BJ (cell line): Measurements from ENCODE around the gene UMPS. TPM values are rescaled to one million over a fixed set of nuclear protein-coding genes. Genes with fewer than 3 reads are reported as not detected.
"Not testable (repeated sequence)": the region's sequence is repeated elsewhere in the genome, so short reads cannot be mapped to it uniquely, and the experiment has no call there.

ENCODE experiments used
- CTCF ChIA-PET: fragments of 350-600 bp; formaldehyde crosslinking; extraction: SDS; loops from one replicate; lab custom pipeline; 2021; ENCODE audit warnings: antibody characterized with exemption, inconsistent platforms; lab: Yijun Ruan, JAX
- POLR2A ChIA-PET: fragments of 300-600 bp; sonication (Branson Sonifier 250); formaldehyde crosslinking; extraction: SDS; loops from one replicate; lab custom pipeline; 2021; ENCODE audit warnings: antibody characterized with exemption; lab: Charles Lee
- DNase-seq: peaks from one replicate; pipeline ENCODE4 v3.0.0-alpha.2; 2011; ENCODE audit warnings: low read depth
- H3K27me3 ChIP-seq: 2 replicates; pipeline ENCODE4 v1.6.0; 2011; ENCODE audit warnings: low read length; ENCODE audit not compliant: control insufficient read depth, insufficient read depth
- H3K36me3 ChIP-seq: 2 replicates; pipeline ENCODE4 v1.5.1; 2011; ENCODE audit warnings: low read length; ENCODE audit not compliant: control insufficient read depth, insufficient read depth
- H3K4me3 ChIP-seq: 2 replicates; pipeline ENCODE4 v1.5.1; 2011; ENCODE audit warnings: low read depth, mild to moderate bottlenecking, control low read depth, low read length
- polyA plus RNA-seq: library from polyadenylated mRNA; depleted of rRNA; stranded (reverse); fragments of >200 nt; gene quantifications from 2 replicates; pipeline ENCODE4 v1.2.3, GENCODE V29; 2011
- TF ChIP-seq, protein P1 (sequence below): IDR thresholded peaks from 2 replicates; pipeline ENCODE4 v1.5.1; 2011; ENCODE audit warnings: low read depth, mild to moderate bottlenecking, control low read depth, inconsistent platforms, low read length, moderate library complexity; ENCODE audit not compliant: insufficient read depth

The UMPS gene
- polyA plus RNA-seq, 1 experiment, result 23.4 TPM

DNA sequence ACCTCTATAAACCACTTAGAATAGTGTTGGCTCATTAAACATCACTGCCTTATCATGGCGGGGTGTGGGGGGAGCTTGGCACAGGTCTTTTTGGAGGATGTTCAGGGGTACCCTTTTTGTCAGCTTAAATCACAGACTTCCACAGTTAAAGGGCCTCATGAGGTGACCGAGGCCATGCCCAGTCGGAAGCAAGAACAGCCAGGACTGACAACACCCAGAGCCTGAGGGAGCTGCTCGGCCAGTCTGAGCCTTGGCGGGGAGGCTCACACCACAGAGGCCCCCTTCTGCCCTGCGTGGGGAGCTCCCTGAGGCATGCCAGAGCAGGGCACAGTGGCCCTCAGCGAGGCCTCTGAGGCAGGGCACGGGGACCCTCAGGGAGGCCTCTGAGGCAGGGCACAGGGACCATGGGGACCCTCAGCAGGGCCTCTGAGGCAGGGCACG is 49.5 kb downstream of the UMPS start:
- H3K27me3 ChIP-seq, result no peaks in the 10 kb centered on the region
- no peak overlapping the region for H3K4me3 ChIP-seq
- 0 out of 2 replicates have a peak, but pooled peaks cover 1% of the 10 kb centered on the region for H3K36me3 ChIP-seq
- POLR2A ChIA-PET, result interaction anchor here (0.6 kb wide), 1 partner anchor 66 kb away, joined by 7 read pairs; no protein-coding TSS in a partner anchor
- TF ChIP-seq, protein P1, sequence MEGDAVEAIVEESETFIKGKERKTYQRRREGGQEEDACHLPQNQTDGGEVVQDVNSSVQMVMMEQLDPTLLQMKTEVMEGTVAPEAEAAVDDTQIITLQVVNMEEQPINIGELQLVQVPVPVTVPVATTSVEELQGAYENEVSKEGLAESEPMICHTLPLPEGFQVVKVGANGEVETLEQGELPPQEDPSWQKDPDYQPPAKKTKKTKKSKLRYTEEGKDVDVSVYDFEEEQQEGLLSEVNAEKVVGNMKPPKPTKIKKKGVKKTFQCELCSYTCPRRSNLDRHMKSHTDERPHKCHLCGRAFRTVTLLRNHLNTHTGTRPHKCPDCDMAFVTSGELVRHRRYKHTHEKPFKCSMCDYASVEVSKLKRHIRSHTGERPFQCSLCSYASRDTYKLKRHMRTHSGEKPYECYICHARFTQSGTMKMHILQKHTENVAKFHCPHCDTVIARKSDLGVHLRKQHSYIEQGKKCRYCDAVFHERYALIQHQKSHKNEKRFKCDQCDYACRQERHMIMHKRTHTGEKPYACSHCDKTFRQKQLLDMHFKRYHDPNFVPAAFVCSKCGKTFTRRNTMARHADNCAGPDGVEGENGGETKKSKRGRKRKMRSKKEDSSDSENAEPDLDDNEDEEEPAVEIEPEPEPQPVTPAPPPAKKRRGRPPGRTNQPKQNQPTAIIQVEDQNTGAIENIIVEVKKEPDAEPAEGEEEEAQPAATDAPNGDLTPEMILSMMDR, result no peak
- CTCF ChIA-PET, result interaction anchor here (0.6 to 3.7 kb wide), 8 partner anchors 11 to 805 kb away, joined by 3 to 25 read pairs (median 4); no protein-coding TSS in a partner anchor
- no peak for DNase-seq

DNA sequence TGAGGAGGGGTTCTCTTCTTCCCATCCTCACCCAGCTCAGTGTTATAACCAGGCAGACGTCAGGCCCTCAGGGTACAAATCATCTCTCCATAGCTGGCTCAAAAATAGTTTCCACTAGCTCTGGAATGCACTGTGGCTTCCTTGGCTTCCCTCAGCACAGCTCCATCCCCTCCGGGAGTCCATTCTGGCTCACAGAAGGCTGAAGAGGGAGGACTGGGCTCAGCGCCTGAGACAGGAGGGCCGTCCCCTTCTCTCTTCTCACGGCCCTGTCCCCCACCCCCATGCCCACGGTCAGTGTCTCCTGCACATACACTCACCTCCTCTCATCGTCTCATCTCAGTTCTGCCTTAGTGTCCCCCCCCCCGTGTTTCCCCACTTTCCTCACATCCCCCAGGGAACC is 50.1 kb downstream of the UMPS start:
- peak; percentile 80 for DNase-seq
- POLR2A ChIA-PET, result interaction anchor here (0.6 kb wide), 1 partner anchor 66 kb away, joined by 7 read pairs; no protein-coding TSS in a partner anchor
- Histone ChIP-seq H3K4me3 (no peak overlapping the region), H3K36me3 (no peaks in the 10 kb centered on the region), H3K27me3 (no peaks in the 10 kb centered on the region)
- TF ChIP-seq, protein P1, result no peak
- CTCF ChIA-PET, result interaction anchor here (0.6 to 3.7 kb wide), 10 partner anchors 11 to 805 kb away, joined by 3 to 25 read pairs (median 4); no protein-coding TSS in a partner anchor

DNA sequence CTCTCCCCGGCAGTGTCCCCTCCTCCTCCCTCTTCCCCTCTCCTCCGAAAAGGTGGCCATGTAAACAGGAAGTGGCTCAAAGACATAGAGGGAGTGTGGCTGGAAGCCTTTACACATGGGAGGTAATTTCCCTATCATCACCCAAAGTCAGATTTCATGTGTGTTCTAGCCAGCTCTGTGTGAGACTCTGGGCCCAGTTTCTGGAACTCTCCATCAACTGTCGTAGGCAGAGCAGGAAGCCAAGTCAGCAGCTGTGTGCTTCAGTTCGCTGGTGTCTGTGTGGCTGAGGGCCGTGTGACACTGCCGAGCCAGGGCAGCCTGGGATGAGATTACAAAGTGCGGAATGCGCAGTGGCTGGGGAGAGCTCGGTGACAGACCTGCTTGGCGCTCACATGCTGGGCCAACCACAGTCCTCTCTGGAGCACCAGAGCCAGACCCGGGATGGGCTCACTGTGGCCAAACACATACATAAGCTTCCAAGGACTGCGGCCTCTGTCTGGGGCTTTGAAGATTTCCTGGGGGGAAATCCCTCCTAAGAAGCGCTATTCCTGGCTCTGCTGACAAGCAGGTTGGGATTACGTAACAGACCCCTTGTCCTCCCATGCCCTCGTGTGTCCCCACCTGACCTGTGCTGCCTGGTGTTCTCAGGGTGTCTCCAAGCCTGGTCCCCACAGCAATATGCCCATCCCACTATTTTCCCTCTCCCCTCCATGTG is 50.7 kb downstream of the UMPS start:
- TF ChIP-seq, protein P1, result no peak
- ChIA-PET CTCF (interaction anchor here (0.8 to 3.7 kb wide), 8 partner anchors 10 to 804 kb away, joined by 3 to 25 read pairs (median 4); no protein-coding TSS in a partner anchor), POLR2A (no interaction called here)
- no peak overlapping the region for H3K4me3 ChIP-seq
- no peaks in the 10 kb centered on the region for H3K27me3 ChIP-seq
- DNase-seq, result no peak
- no peaks in the 10 kb centered on the region for H3K36me3 ChIP-seq

DNA sequence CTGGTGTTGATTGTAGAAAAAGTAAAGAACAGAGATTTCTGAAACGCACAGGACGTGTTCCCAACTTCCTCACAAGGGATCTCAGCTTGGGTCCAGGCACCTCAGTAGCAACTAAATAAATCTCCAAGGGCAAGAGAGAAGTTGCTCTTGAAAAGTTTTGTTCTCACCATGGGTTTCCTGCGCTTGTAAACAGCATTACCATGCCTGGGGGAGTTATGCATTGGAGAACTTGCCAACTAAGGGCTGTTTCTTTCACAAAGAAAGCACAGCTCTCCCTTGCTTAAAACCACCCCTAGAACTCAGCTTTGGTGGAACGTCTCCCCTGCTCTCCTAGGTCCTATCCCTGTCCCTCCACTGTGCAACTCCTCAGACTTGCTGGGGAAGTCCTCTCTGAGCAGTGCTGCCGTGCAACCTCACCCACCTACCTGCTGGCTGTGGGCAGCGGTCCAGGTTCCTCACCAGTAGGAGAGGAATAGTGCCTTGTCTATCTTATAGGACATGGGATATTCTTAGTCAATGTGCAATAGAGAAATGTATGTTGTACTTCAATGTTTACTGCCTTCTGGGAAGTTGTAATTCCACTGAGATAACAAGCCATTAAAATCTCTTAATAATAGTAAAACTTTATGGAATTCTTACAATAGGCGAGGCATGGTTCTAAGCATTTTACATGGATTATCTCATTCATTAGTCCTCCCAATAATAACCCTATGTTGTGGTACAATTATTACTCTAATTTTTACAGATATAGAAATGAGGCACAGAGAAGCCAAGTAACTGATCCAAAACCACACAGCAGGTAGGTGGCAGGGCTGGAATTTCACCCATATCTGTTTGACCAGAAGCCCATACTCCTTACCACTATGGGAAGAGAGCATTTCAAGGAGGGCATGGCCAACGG is 51.5 kb downstream of the UMPS start:
- Histone ChIP-seq H3K36me3 (no peaks in the 10 kb centered on the region), H3K27me3 (no peaks in the 10 kb centered on the region), H3K4me3 (no peak overlapping the region)
- CTCF ChIA-PET, result interaction anchor here (0.8 to 3.7 kb wide), 7 partner anchors 10 to 319 kb away, joined by 3 to 25 read pairs (median 4); no protein-coding TSS in a partner anchor
- TF ChIP-seq, protein P1, result no peak
- DNase-seq, result no peak
- POLR2A ChIA-PET, result no interaction called here

DNA sequence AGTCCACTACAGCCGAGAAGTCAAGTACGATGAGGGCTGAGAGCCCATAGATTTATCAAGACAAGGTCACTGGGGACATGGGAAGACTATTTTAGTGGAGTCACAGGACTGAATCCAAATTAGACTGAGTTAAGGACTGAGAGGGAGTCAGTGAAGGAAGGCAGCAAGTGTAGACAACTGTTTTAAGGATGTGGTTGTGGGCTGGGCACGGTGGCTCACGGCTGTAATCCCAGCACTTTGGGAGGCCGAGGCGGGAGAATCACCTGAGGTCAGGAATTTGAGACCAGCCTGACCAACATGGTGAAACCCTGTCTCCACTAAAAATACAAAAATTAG is 52.1 kb downstream of the UMPS start:
- H3K36me3 ChIP-seq, POLR2A ChIA-PET, DNase-seq, H3K4me3 ChIP-seq, H3K27me3 ChIP-seq: not testable (repeated sequence)
- CTCF ChIA-PET, result interaction anchor here (1.2 to 6.8 kb wide), 2 partner anchors 21 to 120 kb away, joined by 7 to 79 read pairs; no protein-coding TSS in a partner anchor
